Calu3 (cell line): Measurements from ENCODE around the gene PER2. TPM values are rescaled to one million over a fixed set of nuclear protein-coding genes. Genes with fewer than 3 reads are reported as not detected.

Source experiments
- BruUV-seq: library from RNA; stranded (reverse); fragments of 400-500 nt; replicated peaks from 2 replicates; lab custom pipeline; 2021; lab: Mats Ljungman, UMichigan
- CTCF ChIA-PET: fragments of 300-600 bp; sonication (Branson Sonifier 250); formaldehyde crosslinking; loops from one replicate; lab custom pipeline; 2022; ENCODE audit warnings: antibody characterized with exemption; lab: Charles Lee
- DNase-seq: peaks from one replicate; pipeline ENCODE4 v3.0.0; 2022
- H3K27ac Mint-ChIP-seq: one replicate; pipeline ENCODE4 v1.8.0; 2022; ENCODE audit warnings: mixed read lengths; ENCODE audit not compliant: unreplicated experiment
- H3K27me3 Mint-ChIP-seq: one replicate; pipeline ENCODE4 v1.8.0; 2022; ENCODE audit warnings: mixed read lengths; ENCODE audit not compliant: unreplicated experiment
- H3K36me3 Mint-ChIP-seq: one replicate; pipeline ENCODE4 v1.8.0; 2022; ENCODE audit warnings: mild to moderate bottlenecking, moderate library complexity, mixed read lengths; ENCODE audit not compliant: insufficient read depth, unreplicated experiment
- H3K4me1 Mint-ChIP-seq: one replicate; pipeline ENCODE4 v1.8.0; 2022; ENCODE audit warnings: mild to moderate bottlenecking, low read depth, mixed read lengths; ENCODE audit not compliant: unreplicated experiment
- H3K4me3 Mint-ChIP-seq: one replicate; pipeline ENCODE4 v1.8.0; 2022; ENCODE audit warnings: mild to moderate bottlenecking, low read depth, moderate library complexity, mixed read lengths; ENCODE audit not compliant: unreplicated experiment
- H3K9me3 Mint-ChIP-seq: one replicate; pipeline ENCODE4 v1.8.0; 2022; ENCODE audit warnings: low read depth, mixed read lengths; ENCODE audit not compliant: unreplicated experiment
- intact Hi-C: fragments of 100-400 bp; cut with micrococcal nuclease; formaldehyde crosslinking; loops from one replicate; pipeline ENCODE4 v1.10.0; 2022; ENCODE audit not compliant: unreplicated experiment
- total RNA-seq: library from RNA; stranded (reverse); gene quantifications from 2 replicates; pipeline ENCODE4 v1.2.3, GENCODE V29; 2022
- TF ChIP-seq, protein P1 (sequence below): fragments of 200-600 bp; IDR thresholded peaks from one replicate; pipeline ENCODE4 v1.8.0; 2022; ENCODE audit warnings: antibody characterized with exemption; ENCODE audit not compliant: unreplicated experiment

Gene PER2
- total RNA-seq, 1 experiment from 2014 or later, result 14.0 TPM

DNA sequence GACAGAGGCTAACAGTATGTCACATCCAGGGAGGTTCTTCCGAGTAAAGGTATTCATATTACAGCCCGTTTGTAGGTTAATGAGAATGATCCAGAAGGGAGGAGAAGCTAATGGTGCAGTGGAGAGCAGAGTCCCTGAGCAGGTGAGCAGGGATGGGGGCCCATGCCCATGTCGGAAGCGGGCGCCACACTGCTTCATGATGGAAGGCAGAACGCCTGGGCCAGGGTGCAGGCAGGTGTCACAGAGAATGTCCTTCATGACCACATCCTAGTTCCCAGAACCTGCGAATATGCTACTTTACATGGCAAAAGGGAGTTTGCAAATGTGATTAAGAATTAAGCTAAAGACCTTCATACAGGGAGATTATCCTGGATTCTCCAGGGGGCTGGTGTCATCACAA is 52.6 kb downstream of the PER2 start:
- H3K4me1 Mint-ChIP-seq, result peaks cover 9% of the 10 kb centered on the region
- TF ChIP-seq, protein P1, sequence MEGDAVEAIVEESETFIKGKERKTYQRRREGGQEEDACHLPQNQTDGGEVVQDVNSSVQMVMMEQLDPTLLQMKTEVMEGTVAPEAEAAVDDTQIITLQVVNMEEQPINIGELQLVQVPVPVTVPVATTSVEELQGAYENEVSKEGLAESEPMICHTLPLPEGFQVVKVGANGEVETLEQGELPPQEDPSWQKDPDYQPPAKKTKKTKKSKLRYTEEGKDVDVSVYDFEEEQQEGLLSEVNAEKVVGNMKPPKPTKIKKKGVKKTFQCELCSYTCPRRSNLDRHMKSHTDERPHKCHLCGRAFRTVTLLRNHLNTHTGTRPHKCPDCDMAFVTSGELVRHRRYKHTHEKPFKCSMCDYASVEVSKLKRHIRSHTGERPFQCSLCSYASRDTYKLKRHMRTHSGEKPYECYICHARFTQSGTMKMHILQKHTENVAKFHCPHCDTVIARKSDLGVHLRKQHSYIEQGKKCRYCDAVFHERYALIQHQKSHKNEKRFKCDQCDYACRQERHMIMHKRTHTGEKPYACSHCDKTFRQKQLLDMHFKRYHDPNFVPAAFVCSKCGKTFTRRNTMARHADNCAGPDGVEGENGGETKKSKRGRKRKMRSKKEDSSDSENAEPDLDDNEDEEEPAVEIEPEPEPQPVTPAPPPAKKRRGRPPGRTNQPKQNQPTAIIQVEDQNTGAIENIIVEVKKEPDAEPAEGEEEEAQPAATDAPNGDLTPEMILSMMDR, result no peak
- no peak for DNase-seq
- intact Hi-C loops, result no loop called here
- CTCF ChIA-PET, result no interaction called here
- H3K27ac Mint-ChIP-seq, result no peak overlapping the region
- H3K36me3 Mint-ChIP-seq, result peaks cover 26% of the 10 kb centered on the region
- H3K4me3 Mint-ChIP-seq, result no peak overlapping the region
- peaks cover 31% of the 10 kb centered on the region for H3K27me3 Mint-ChIP-seq
- H3K9me3 Mint-ChIP-seq, result no peaks in the 10 kb centered on the region
- no TSS peak for BruUV-seq

DNA sequence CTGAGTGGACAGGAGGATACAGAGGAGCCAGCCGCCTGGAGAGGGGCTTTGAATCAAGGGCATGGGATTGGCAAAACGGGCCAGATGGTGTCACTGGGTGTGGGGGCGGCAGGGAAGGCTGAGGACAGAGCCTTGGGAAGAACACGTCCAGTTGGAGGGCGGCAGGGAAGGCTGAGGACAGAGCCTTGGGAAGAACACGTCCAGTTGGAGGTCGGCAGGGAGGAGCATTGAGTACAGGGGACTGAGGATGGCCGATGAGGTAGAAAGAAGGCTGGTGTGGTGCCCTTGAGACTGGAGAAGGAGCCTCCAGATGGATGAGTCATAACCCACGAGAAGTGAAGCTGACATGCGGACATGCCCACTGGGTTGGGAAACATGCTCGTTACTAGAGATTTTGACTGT is 53.1 kb downstream of the PER2 start:
- intact Hi-C loops, result no loop called here
- CTCF ChIA-PET, result no interaction called here
- H3K27ac Mint-ChIP-seq, result no peak overlapping the region
- peaks cover 31% of the 10 kb centered on the region for H3K27me3 Mint-ChIP-seq
- DNase-seq, result no peak
- TF ChIP-seq, protein P1, result no peak
- no peak overlapping the region for H3K4me3 Mint-ChIP-seq
- no peaks in the 10 kb centered on the region for H3K9me3 Mint-ChIP-seq
- H3K36me3 Mint-ChIP-seq, result peaks cover 30% of the 10 kb centered on the region
- peaks cover 12% of the 10 kb centered on the region for H3K4me1 Mint-ChIP-seq
- no TSS peak for BruUV-seq

DNA sequence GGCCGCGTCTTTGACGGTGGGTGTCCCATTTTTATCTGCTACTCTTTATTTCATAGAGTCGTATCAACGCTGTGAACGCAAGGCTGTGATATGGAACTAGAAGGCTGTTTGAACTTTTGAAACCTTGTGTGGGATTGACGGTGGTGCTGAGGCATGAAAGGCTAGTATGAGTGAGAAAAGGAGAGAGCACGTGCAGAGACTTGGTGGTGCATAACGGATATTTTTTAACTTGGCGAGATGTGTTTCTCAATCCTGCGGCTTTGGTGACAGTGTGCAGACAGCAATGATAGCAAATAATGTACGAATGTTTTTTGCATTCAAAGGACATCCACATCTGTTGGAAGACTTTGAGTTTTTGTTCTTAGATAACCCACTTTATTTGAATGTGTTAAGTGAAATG is 54.8 kb downstream of the PER2 start:
- Mint-ChIP-seq H3K4me3 (peak overlapping the region; percentile 74), H3K36me3 (peaks cover 21% of the 10 kb centered on the region), H3K27me3 (peaks cover 31% of the 10 kb centered on the region), H3K4me1 (peaks cover 10% of the 10 kb centered on the region), H3K27ac (no peak overlapping the region), H3K9me3 (no peaks in the 10 kb centered on the region)
- no TSS peak for BruUV-seq
- intact Hi-C loops, result no loop called here
- DNase-seq, result no peak
- CTCF ChIA-PET, result no interaction called here
- TF ChIP-seq, protein P1, result no peak

DNA sequence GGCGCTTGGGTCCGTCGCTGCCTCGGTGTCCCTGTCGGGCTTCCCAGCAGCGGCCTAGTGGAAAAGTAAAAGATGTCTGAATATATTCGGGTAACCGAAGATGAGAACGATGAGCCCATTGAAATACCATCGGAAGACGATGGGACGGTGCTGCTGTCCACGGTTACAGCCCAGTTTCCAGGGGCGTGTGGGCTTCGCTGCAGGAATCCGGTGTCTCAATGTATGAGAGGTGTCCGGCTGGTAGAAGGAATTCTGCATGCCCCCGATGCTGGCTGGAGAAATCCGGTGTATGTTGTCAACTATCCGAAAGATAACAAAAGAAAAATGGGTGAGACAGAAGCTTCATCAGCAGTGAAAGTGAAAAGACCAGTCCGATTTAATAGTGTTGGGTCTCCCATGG is 56.6 kb downstream of the PER2 start:
- Mint-ChIP-seq H3K36me3 (peaks cover 21% of the 10 kb centered on the region), H3K9me3 (no peaks in the 10 kb centered on the region), H3K27ac (no peak overlapping the region), H3K4me3 (peak overlapping the region; percentile 79), H3K27me3 (peaks cover 31% of the 10 kb centered on the region), H3K4me1 (peaks cover 10% of the 10 kb centered on the region)
- intact Hi-C loops, result no loop called here
- DNase-seq, result no peak
- CTCF ChIA-PET, result no interaction called here
- no TSS peak for BruUV-seq
- TF ChIP-seq, protein P1, result no peak
